MCF 10A (cell line): ENCODE measurements around the gene FANCC. TPM values are rescaled to one million over a fixed set of nuclear protein-coding genes. Genes with fewer than 3 reads are reported as not detected.

Experiments
- BruUV-seq: library from RNA; stranded (reverse); fragments of 400-500 nt; replicated peaks from 2 replicates; lab custom pipeline; 2021; lab: Mats Ljungman, UMichigan
- CTCF ChIA-PET: fragments of 300-600 bp; sonication (Branson Sonifier 250); formaldehyde crosslinking; extraction: SDS; loops from one replicate; lab custom pipeline; 2021; ENCODE audit warnings: antibody characterized with exemption, inconsistent platforms; lab: Yijun Ruan, JAX
- POLR2A ChIA-PET: fragments of 300-600, 350-650 bp; sonication (Branson Sonifier 250); formaldehyde crosslinking; extraction: SDS; loops from one replicate; lab custom pipeline; 2020; ENCODE audit warnings: antibody characterized with exemption, inconsistent platforms; lab: Yijun Ruan, JAX
- DNase-seq: peaks from one replicate; pipeline ENCODE4 v3.0.0-alpha.2; 2018; ENCODE audit not compliant: unreplicated experiment
- H3K27ac Mint-ChIP-seq: one replicate; pipeline ENCODE4 v1.8.0; 2022; ENCODE audit warnings: mild to moderate bottlenecking, low read depth, mixed read lengths; ENCODE audit not compliant: unreplicated experiment
- H3K27me3 Mint-ChIP-seq: one replicate; pipeline ENCODE4 v1.8.0; 2022; ENCODE audit warnings: mixed read lengths; ENCODE audit not compliant: insufficient read depth, unreplicated experiment
- H3K36me3 Mint-ChIP-seq: one replicate; pipeline ENCODE4 v1.8.0; 2022; ENCODE audit warnings: mild to moderate bottlenecking, moderate library complexity, mixed read lengths; ENCODE audit not compliant: insufficient read depth, unreplicated experiment
- H3K4me1 Mint-ChIP-seq: one replicate; pipeline ENCODE4 v1.8.0; 2022; ENCODE audit warnings: mixed read lengths; ENCODE audit not compliant: insufficient read depth, unreplicated experiment
- H3K4me3 Mint-ChIP-seq: one replicate; pipeline ENCODE4 v1.8.0; 2022; ENCODE audit warnings: mild to moderate bottlenecking, moderate library complexity, mixed read lengths; ENCODE audit not compliant: unreplicated experiment
- H3K9me3 Mint-ChIP-seq: one replicate; pipeline ENCODE4 v1.8.0; 2022; ENCODE audit warnings: mixed read lengths; ENCODE audit not compliant: unreplicated experiment
- CTCF ChIP-seq: fragments of 200-600 bp; IDR thresholded peaks from one replicate; pipeline ENCODE4 v1.8.0; 2022; ENCODE audit warnings: antibody characterized with exemption, mild to moderate bottlenecking; ENCODE audit not compliant: unreplicated experiment
- intact Hi-C: fragments of 100-400 bp; cut with micrococcal nuclease; formaldehyde crosslinking; loops from 2 replicates; pipeline ENCODE4 v1.14.1; 2022
- total RNA-seq: library from RNA; stranded (reverse); gene quantifications from 2 replicates; pipeline ENCODE4 v1.2.3, GENCODE V29; 2022

FANCC gene
- total RNA-seq, 1 experiment from 2014 or later = 12.1 TPM

- Mint-ChIP-seq H3K4me1 (peaks cover 13% of the 10 kb centered on the region), H3K27ac (no peak overlapping the region), H3K36me3 (no peaks in the 10 kb centered on the region), H3K4me3 (no peak overlapping the region), H3K27me3 (no peaks in the 10 kb centered on the region), H3K9me3 (no peaks in the 10 kb centered on the region)
- ChIA-PET CTCF (interaction anchor here (0.9 to 2.6 kb wide), 2 partner anchors 13 to 25 kb away, joined by 6 to 10 read pairs; no protein-coding TSS in a partner anchor), POLR2A (no interaction called here)
- no TSS peak for BruUV-seq
- no peak for TF ChIP-seq CTCF
- intact Hi-C loops = loop anchor here (10.0 kb wide), 1 partner anchor 322 kb away; the partner anchor contains the start of gene PTCH1
- no peak for DNase-seq
Observed at GRCh38 chr9:95193067-95193466, 124.4 kb downstream of the FANCC start.

- no peaks in the 10 kb centered on the region for H3K27me3 Mint-ChIP-seq
- no peak for TF ChIP-seq CTCF
- no peak overlapping the region for H3K4me3 Mint-ChIP-seq
- H3K9me3 Mint-ChIP-seq = no peaks in the 10 kb centered on the region
- CTCF ChIA-PET = interaction anchor here (0.7 to 2.6 kb wide), 4 partner anchors 12 to 511 kb away, joined by 3 to 10 read pairs (median 5); no protein-coding TSS in a partner anchor
- intact Hi-C loops = loop anchor here (10.0 kb wide), 1 partner anchor 322 kb away; the partner anchor contains the start of gene PTCH1
- POLR2A ChIA-PET = no interaction called here
- DNase-seq = no peak
- no TSS peak for BruUV-seq
- peaks cover 9% of the 10 kb centered on the region for H3K4me1 Mint-ChIP-seq
- no peaks in the 10 kb centered on the region for H3K36me3 Mint-ChIP-seq
- H3K27ac Mint-ChIP-seq = no peak overlapping the region
Observed at GRCh38 chr9:95192631-95193030, 124.9 kb downstream of the FANCC start.

- POLR2A ChIA-PET = interaction anchor here (2.3 kb wide), 1 partner anchor 7 kb away, joined by 5 read pairs; no protein-coding TSS in a partner anchor
- Mint-ChIP-seq H3K9me3 (no peaks in the 10 kb centered on the region), H3K27ac (no peak overlapping the region), H3K4me1 (no peaks in the 10 kb centered on the region), H3K27me3 (no peaks in the 10 kb centered on the region), H3K36me3 (no peaks in the 10 kb centered on the region), H3K4me3 (no peak overlapping the region)
- no peak for DNase-seq
- TF ChIP-seq CTCF = no peak
- CTCF ChIA-PET = interaction anchor here (1.3 to 1.9 kb wide), 2 partner anchors 9 to 23 kb away, joined by 6 to 19 read pairs; no protein-coding TSS in a partner anchor
- intact Hi-C loops = loop anchor here (10.0 kb wide), 1 partner anchor 324 kb away; the partner anchor contains the start of gene PTCH1
- no TSS peak for BruUV-seq
Observed at GRCh38 chr9:95190413-95190812, 127.1 kb downstream of the FANCC start.

GRCh38 chr9:95189251-95190098 lies 128.0 kb downstream of the FANCC start:
- CTCF ChIA-PET = interaction anchor here (0.6 to 1.9 kb wide), 3 partner anchors 8 to 520 kb away, joined by 3 to 19 read pairs (median 6); no protein-coding TSS in a partner anchor

More at GRCh38 chr9:95189251-95190098, 128.0 kb downstream of the FANCC start:
- Mint-ChIP-seq H3K27ac (no peak overlapping the region), H3K4me1 (no peaks in the 10 kb centered on the region), H3K36me3 (no peaks in the 10 kb centered on the region), H3K4me3 (no peak overlapping the region), H3K27me3 (no peaks in the 10 kb centered on the region), H3K9me3 (no peaks in the 10 kb centered on the region)
- BruUV-seq = no TSS peak
- no peak for DNase-seq
- TF ChIP-seq CTCF = no peak
- POLR2A ChIA-PET = interaction anchor here (2.3 kb wide), 1 partner anchor 8 kb away, joined by 5 read pairs; no protein-coding TSS in a partner anchor
- intact Hi-C loops = loop anchor here (10.0 kb wide), 1 partner anchor 325 kb away; the partner anchor contains the start of gene PTCH1
